GM10847 (cell line): ENCODE measurements around the gene SLC2A10.

Experiments
- POLR2A ChIP-seq: IDR thresholded peaks from 2 replicates; pipeline ENCODE4 v1.6.1; 2011; ENCODE audit not compliant: insufficient read length; ENCODE audit errors: extremely low read depth

The SLC2A10 gene

DNA sequence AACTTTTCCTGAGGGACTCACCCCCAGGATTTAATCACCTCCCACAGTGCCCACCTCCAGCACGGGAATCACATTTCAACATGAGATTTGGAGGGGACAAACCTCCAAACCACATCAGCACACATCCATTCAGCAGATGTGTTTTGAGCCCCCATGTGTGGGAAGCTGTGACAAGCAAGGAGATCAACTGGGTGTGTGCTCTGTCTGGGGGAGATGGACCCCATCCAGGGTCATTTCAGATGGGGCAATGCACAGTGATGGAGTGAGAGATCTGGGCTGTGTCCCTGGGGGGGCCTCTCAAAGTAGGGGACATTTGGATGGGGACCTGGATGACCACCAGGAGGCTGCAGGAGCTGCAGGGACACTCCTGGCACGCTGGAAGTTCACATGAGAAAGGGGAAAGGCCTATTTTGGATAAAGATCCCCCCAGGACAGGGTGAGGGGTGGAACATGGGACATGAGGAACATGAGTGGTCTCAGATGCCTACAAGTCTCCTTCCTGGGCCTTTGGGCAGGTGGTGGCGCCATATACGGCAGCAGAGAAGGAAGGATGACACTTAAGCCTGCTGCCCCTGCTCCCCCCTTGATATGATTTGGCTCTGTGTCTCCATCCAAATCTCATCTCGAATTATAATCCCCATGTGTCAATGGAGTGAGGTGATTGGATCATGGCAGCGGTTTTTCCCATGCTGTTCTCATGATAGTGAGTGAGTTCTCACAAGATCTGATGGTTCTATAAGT, 49.6 kb downstream of the SLC2A10 start:
- TF ChIP-seq POLR2A, result no peak

DNA sequence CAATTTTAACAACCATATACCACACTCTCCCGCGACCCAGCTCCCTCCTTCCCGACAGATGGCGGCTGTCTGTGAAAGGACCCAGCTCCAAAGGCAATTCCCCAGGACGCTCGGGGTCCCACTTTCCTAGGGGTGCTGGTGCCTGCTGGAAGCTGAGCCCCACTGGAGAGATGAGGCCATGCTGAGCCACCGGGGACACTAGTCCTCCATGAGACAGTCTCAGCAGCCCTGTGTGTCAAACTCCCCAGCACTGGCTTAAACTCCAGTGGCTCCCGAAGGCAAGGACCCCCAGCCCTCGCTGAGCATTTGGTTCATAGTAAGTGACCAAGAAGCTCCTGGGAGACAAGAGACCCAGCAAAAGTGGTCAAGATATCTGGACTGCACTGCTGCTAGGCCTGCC, 52.1 kb downstream of the SLC2A10 start:
- TF ChIP-seq POLR2A, result no peak

DNA sequence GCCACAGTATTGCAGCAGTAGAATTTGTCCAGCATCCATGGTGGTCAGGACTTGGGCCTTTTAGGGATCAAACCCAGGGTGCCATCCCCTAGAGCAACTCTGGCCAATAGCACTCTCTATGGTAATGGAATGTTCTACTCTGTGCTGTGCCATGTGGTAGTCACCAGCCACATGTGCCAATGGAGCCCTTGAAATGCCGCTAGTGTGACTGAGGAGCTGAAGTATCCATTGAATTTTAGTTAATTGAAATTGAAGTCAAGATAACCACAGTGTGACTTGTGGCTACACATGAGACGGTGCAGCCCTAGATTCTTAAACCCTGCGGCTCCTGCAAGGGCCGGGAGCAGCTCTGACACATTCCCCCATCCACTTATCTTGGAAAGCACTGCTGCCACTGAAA, 54.6 kb downstream of the SLC2A10 start:
- no peak for TF ChIP-seq POLR2A

DNA sequence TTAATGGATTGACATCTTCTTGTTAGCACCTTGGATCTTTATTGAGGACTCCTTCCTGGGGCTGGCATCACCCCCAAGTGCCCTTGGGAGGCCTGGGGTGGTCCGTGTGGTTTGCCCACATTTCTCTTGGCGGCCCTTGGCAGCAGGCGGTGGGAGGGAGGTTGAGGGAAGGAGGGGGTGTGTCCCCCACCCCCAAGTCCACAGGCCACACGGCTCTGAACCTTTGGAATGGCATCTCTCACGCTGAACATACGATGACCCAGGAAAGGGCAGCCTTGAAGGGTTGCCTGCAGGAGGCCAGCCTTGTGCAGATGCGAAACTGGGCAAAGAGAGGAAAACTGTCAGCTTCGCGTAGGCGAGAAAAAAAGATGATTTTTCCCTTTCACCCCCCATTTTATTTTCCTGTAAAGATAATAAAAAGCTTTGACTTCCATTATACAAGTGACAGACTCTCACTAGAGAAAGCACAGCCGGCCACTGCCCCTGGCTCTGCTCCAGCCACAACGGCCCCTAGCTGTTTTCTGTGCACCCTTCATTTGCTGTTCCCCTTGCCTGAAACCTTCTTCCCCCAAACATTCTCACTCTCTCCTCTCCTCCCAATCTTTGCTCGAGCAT, 56.2 kb downstream of the SLC2A10 start:
- no peak for TF ChIP-seq POLR2A

DNA sequence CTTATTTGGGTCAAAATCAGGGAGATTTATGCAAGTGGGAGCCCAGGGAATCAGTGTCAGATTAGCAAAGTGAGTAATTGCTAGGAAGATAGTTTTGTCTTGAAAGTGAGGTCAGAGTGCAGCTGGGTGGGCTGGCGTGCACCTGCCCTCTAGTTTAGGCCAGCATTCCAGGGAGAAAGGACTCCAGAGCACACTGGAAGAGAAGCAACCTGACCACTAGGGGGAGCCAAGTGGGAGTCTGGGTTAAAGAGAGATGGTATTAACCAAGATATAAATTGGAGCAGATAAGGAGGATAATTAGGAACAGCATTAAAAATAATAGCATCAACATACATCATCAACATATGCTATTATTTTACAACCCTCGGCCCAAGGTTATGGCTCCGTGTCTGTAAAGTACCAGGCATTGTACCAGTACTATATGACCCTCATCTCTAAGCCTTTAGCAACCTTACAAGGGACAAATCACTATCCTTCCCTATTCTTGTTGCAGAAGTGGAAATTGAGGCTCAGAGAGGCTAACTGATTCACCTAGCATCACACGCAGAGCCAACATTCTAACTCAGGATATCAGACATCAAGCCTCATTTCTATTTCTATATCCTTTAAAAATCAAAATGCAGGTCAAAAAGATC, 57.8 kb downstream of the SLC2A10 start:
- TF ChIP-seq POLR2A, result no peak

DNA sequence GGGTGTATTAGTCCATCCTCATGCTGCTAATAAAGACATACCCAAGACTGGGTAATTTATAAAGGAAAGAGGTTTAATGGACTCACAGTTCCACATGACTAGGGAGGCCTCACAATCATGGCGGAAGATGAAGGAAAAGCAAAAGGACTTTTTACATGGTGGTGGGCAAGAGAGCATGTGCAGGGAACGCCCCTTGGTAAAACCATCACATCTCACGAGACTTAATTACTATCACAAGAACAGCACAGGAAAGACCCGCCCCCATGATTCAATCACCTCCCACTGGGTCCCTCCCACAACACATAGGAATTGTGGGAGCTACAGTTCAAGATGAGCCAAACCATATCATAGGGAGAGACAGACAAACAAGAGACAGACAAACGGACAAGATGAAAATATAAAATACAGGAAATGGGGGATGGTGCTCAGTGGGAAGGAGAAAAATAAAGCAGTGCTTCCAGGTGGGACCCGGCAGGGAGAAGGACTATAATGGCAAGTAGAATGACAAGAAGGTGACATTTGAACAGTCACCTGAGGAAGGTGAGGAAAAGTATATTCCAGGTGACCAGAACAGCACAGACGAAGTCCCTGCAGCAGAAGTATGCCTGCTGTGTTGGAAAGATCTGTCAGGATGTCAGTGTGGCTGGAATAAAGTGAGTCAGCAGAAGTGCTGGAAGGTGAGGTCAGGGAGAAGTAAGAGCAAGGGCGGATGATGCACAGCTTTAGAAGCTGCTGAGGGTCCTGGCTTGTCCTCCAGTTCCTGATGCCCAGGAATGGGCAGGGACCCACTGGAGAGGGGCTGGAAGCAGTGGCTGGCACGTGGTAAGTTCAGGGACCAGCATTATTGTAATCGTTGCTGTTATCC, 61.1 kb downstream of the SLC2A10 start:
- TF ChIP-seq POLR2A, result no peak

DNA sequence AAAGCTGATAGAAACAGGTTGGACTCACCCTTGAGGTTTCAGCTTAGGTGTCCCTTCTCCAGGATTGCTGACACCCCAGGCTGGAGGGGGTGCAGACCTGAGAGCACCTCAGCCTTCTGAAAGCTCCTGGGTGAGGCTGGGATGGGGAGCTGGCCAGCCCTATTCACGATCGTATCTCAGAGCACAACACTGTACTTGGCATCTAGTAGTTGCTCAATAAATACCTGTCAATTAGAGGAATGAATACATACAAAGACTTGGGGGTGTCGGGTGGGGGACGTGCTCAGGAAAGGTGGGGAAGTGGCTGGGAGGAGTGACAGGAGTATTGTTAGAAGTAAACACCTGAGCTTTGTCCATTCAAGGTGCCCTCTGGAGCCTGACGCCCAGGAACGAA, 61.7 kb downstream of the SLC2A10 start:
- TF ChIP-seq POLR2A, result no peak

DNA sequence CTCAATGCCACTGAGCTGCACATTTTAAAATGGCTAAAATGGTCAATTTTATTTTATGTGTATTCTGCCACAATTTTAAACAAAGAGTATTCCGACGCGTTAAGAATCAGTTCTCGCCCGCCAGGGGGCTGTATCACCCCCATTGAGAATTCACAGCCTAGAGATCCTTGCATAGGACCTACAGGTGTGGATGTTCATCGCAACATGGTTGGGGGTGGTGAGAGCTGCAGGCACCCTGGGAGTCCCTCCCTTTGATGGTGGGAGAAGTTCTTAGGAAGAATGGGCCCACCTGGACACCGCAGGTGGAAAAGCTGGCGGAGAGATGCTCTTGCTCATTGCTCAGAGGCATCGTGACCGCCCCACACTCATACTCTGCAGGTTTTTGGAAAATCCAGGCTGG, 63.5 kb downstream of the SLC2A10 start:
- no peak for TF ChIP-seq POLR2A

DNA sequence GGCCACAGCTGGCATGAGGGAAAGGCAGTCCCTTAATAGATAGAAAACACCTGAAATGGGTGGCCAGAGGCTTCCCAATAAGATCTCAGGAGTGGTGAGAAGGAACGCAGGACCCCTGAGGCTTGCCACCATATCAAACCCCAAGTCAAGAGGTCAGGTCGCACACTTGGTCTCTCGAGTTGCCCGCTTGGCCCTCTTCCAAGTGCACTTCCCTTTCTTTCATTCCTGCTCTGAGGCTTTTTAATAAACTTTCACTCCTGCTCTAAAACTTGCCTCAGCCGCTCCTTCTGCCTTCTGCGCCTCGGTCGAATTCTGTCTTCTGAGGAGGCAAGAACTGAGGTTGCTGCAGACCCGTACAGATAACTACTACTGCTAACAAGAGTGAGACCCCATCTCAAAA, 64.2 kb downstream of the SLC2A10 start:
- TF ChIP-seq POLR2A, result no peak

DNA sequence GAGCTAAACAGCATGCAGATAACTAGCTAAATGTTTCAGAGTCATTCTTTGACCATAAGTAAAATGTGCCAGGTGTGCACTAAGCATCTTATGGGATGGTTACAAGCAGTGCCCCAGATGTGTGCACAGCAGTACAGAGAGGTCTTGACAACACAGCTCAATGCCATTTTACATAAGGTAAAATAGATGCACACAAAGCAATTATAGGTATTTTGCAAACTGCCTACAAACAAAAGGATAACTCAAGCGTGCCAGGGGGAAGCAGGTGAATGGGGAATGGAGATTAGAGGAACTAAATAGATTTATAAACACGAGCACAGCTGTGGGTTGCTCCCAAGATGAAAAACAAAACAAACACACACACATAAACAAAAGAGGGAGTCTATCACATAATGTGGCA, 64.8 kb downstream of the SLC2A10 start:
- no peak for TF ChIP-seq POLR2A

DNA sequence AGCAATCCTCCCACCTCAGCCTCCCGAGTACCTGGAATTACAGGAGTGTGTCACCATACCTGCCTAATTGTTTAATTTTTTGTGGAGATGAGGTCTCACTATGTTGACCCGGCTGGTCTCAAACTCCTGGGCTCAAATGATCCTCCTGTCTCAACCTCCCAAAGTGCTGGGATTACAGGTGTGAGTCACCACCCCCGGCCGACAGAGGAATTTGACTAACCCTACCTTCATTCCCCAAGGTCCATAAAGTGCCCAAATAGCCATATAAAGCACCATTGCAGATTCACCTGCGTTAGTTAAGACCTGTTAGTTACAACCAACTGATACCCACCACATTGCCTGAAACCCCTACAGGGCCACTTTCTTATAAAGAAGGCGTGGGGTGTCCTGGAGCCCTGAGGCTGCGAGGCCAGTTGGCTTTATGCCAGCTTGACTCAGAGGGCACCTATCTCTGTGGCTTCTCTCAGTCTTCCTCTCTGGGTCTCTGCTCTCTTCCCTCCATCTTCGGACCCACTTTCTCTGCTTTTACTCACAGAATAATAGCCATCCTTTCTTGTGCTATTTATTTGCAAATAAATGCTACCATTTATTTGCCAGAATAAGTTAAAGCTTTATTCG, 65.6 kb downstream of the SLC2A10 start:
- no peak for TF ChIP-seq POLR2A

DNA sequence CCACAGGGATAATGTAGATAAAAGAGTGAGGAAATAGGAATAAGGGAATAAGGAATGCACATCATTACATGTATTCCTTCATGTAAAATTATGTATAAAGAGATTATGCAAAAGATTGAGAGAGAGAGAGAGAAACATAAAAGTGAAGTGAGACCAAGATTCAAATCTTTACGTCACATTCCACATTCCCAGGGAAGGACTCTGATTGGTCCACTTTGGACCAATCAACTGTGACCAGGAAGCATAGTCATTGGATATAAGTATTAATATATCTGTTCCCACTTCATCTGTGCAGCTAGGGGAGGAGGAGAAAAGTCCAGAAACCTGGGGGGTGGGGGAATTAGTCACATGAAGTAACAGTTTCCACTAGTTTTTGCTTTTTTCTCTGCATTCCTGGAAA, 66.4 kb downstream of the SLC2A10 start:
- no peak for TF ChIP-seq POLR2A

DNA sequence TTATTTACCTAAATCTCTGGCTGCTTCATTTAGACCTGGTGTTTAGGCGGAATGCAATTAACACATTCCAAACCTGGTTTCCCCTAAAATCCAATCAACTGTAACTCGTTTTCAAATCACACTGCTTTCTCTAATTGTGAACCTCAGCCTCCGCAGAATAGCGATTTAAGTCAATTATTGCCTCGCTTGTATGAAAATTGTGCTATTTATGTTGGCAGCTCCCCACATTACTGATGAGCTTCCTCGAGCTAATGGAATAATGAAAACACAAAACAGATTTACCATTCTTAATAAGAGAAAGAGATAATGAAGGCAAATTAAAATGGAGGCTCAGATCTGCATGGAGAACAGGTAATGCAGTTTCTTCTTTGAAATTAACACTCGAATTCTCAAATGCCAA, 67.9 kb downstream of the SLC2A10 start:
- TF ChIP-seq POLR2A, result no peak

DNA sequence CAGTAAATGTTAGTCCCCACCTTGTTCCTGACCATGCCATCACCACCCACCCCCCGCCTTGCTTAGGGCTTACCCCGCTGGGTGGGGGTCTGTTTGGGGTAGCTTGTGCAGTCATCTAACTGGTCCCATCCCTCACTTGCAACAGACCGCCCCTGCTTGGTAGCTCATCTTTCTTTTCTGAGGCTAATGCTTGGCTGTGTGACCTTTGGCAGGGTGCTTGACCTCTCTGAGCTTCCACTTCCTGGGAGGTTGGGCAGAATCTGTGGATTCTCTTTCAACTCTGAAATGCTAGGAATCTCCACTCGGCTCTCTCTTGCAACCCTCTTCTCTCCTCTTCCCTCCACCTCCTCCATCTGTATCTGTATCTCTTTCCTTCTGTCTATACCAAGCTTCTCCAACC, 70.4 kb downstream of the SLC2A10 start:
- TF ChIP-seq POLR2A, result no peak

DNA sequence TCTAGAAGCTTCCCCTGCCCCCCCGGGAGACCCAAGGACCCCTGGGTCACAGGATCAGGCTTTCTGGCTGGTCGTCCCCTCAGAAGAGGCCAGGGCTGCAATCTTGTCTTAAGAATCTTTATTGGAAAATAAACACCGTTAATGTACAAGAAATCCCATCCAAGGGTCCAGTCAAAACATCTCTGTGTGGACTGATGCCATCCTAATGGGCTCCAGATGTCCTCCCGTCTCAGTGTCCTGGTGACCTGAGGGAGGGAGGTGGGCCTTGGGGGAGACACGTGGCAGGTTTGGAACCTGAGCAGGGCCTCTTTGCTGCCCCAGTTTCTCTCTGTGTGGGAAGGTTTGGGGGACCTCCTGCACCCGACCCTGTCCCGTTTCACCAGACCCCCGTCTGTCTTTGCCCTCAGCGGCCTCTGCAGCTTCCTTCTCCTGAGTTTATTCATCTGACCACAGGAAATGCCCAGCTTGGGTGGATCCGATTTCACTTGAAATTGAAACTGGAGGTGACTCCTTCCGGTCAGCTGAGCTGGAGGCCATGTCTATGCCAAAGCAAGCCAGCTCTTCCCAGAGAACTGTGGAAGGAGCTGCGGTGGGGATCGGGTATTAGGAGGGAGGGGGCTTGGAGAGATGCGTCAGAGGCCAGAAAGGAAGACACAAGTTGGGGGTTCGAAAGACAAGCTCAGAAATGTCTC, 75.1 kb downstream of the SLC2A10 start:
- no peak for TF ChIP-seq POLR2A
